Sigmoid colon (tissue), 4 donors: ENCODE results near the gene NELL2.

ENCODE experiments used
- EP300 ChIP-seq, 4 donors: sonication (generic); formaldehyde crosslinking; IDR thresholded peaks; one replicate each; pipeline ENCODE4 v1.6.1; 2017; ENCODE audit warnings: antibody characterized with exemption in 4 of 4
- POLR2A ChIP-seq, 2 donors: fragments of 450-650 bp; IDR thresholded peaks; one replicate each; pipeline ENCODE4 v1.6.1; 2016; ENCODE audit warnings: antibody characterized with exemption in 2 of 2, mild to moderate bottlenecking in 2 of 2, moderate library complexity in 2 of 2
- POLR2AphosphoS5 ChIP-seq, 4 donors: sonication (generic); formaldehyde crosslinking; IDR thresholded peaks; one replicate each; pipeline ENCODE4 v1.6.1; 2017; ENCODE audit warnings: antibody characterized with exemption in 4 of 4
- TF ChIP-seq, protein P1 (sequence below), 4 experiments: fragments of 450-650 bp in 3 of 4; fragments of 200-600 bp in 1 of 4; IDR thresholded peaks; one replicate each; pipeline ENCODE4 v1.5.1; 2016 to 2019; ENCODE audit warnings: antibody characterized with exemption in 4 of 4, mild to moderate bottlenecking in 3 of 4, moderate library complexity in 2 of 4

DNA sequence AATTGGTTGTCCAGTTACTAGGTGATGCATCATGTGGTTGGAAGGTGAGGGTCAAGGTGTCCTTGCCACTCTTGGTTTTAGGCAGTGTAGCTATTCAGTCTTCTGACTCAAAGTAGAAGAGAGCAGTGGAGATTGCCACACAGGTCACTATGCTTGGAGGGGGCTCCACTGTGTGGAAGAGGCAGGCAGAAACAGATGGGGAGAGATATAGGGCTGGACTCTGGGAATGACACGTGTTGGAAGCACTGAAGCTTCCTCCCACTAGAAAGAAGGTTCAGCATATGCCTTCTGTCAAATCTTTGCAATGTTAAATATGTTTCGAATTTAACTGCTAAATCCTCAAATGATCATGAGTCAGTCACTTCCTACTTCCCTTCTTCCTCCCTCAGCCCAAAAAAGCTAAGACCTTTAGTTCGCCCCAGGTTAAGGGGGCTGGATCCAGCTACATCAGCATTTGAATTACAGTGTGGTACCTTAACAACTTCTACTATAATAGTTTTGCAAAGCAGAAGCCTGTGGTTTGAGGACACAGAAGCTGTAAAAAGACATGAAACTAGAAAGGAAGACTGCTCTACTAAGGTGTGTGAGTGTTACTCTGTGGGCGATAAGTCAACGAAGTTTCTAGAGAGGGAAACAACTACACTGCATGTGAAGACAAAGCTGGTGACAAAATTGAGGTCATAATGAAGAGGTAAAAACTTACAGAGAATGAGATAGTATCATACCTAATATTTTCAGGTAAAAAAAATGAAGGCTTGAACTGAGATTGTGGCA lies 228.0 kb downstream of the NELL2 start:
- TF ChIP-seq, protein P1, sequence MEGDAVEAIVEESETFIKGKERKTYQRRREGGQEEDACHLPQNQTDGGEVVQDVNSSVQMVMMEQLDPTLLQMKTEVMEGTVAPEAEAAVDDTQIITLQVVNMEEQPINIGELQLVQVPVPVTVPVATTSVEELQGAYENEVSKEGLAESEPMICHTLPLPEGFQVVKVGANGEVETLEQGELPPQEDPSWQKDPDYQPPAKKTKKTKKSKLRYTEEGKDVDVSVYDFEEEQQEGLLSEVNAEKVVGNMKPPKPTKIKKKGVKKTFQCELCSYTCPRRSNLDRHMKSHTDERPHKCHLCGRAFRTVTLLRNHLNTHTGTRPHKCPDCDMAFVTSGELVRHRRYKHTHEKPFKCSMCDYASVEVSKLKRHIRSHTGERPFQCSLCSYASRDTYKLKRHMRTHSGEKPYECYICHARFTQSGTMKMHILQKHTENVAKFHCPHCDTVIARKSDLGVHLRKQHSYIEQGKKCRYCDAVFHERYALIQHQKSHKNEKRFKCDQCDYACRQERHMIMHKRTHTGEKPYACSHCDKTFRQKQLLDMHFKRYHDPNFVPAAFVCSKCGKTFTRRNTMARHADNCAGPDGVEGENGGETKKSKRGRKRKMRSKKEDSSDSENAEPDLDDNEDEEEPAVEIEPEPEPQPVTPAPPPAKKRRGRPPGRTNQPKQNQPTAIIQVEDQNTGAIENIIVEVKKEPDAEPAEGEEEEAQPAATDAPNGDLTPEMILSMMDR (IDR thresholded peaks at IDR 0.05): no peak
- no peak for TF ChIP-seq POLR2AphosphoS5 (IDR thresholded peaks at IDR 0.05)
- TF ChIP-seq EP300 (IDR thresholded peaks at IDR 0.05): no peak
- TF ChIP-seq POLR2A (IDR thresholded peaks at IDR 0.05): no peak
